Ishikawa (cell line): Measurements from ENCODE around the gene NDUFA11.

Source experiments
- CEBPB ChIP-seq: IDR thresholded peaks from 2 replicates; pipeline ENCODE4 v1.6.1; 2012
- CREB1 ChIP-seq: IDR thresholded peaks from 2 replicates; pipeline ENCODE4 v1.6.1; 2012; ENCODE audit warnings: low read depth
- EGR1 ChIP-seq: IDR thresholded peaks from 2 replicates; pipeline ENCODE4 v1.6.1; 2012
- EP300 ChIP-seq: IDR thresholded peaks from 2 replicates; pipeline ENCODE4 v1.6.1; 2012; ENCODE audit warnings: borderline replicate concordance
- FOXM1 ChIP-seq: IDR thresholded peaks from 2 replicates; pipeline ENCODE4 v1.6.1; 2012; ENCODE audit warnings: low read depth, borderline replicate concordance
- MAX ChIP-seq: IDR thresholded peaks from 2 replicates; pipeline ENCODE4 v1.6.1; 2012
- RAD21 ChIP-seq: IDR thresholded peaks from 2 replicates; pipeline ENCODE4 v1.6.1; 2012; ENCODE audit warnings: low read depth
- REST ChIP-seq: IDR thresholded peaks from 2 replicates; pipeline ENCODE4 v1.6.1; 2012; ENCODE audit warnings: low read depth, mild to moderate bottlenecking
- TAF1 ChIP-seq: IDR thresholded peaks from 2 replicates; pipeline ENCODE4 v1.6.1; 2012; ENCODE audit warnings: low read depth, mild to moderate bottlenecking
- TCF12 ChIP-seq: IDR thresholded peaks from 2 replicates; pipeline ENCODE4 v1.6.1; 2012; ENCODE audit warnings: low read depth
- TEAD4 ChIP-seq: IDR thresholded peaks from 2 replicates; pipeline ENCODE4 v1.6.1; 2012
- USF1 ChIP-seq: IDR thresholded peaks from 2 replicates; pipeline ENCODE4 v1.6.1; 2012
- YY1 ChIP-seq: IDR thresholded peaks from 2 replicates; pipeline ENCODE4 v1.6.1; 2012; ENCODE audit warnings: low read depth
- ZBTB7A ChIP-seq: IDR thresholded peaks from 2 replicates; pipeline ENCODE4 v1.6.1; 2012; ENCODE audit warnings: low read depth

- TF ChIP-seq EP300, result no peak
- no peak for TF ChIP-seq ZBTB7A
- no peak for TF ChIP-seq CREB1
- no peak for TF ChIP-seq YY1
- no peak for TF ChIP-seq FOXM1
- no peak for TF ChIP-seq MAX
- TF ChIP-seq TCF12, result no peak
- TF ChIP-seq RAD21, result no peak
- TF ChIP-seq REST, result no peak
- no peak for TF ChIP-seq EGR1
- TF ChIP-seq TAF1, result no peak
- no peak for TF ChIP-seq USF1
- TF ChIP-seq CEBPB, result no peak
- no peak for TF ChIP-seq TEAD4
These were observed 12.2 kb upstream of the NDUFA11 start for GRCh38 chr19:5915782-5916165.
